Testis (tissue), 3 donors: ENCODE measurements around the gene THEMIS. TPM values are rescaled to one million over a fixed set of nuclear protein-coding genes. Genes with fewer than 3 reads are reported as not detected.
"Not testable (repeated sequence)": the region's sequence is repeated elsewhere in the genome, so short reads cannot be mapped to it uniquely, and the experiment has no call there.

Experiments used
- DNase-seq: peaks from one replicate; pipeline ENCODE4 v3.0.0-alpha.2; 2019
- H3K27ac ChIP-seq, 2 donors: fragments of 200-600 bp; sonication (generic); one replicate each; pipeline ENCODE4 v1.5.1; 2019
- H3K27me3 ChIP-seq: fragments of 200-600 bp; sonication (generic); one replicate; pipeline ENCODE4 v1.5.1; 2019
- H3K36me3 ChIP-seq: fragments of 200-600 bp; sonication (generic); one replicate; pipeline ENCODE4 v1.5.1; 2017; ENCODE audit warnings: low read depth; ENCODE audit errors: missing control alignments
- H3K4me1 ChIP-seq: fragments of 200-600 bp; sonication (generic); one replicate; pipeline ENCODE4 v1.5.1; 2019
- H3K4me3 ChIP-seq, 2 donors: fragments of 200-600 bp; sonication (generic); one replicate each; pipeline ENCODE4 v1.5.1; 2017 to 2019
- H3K9me3 ChIP-seq: fragments of 200-600 bp; sonication (generic); one replicate; pipeline ENCODE4 v1.5.1; 2017
- POLR2A ChIP-seq: fragments of 450-650 bp; IDR thresholded peaks from one replicate; pipeline ENCODE4 v1.6.1; 2017; ENCODE audit warnings: antibody characterized with exemption, mild to moderate bottlenecking, moderate library complexity
- WGBS, 2 donors: methylation state at CpG; one replicate each; pipeline ENCODE4 v1.1.5; 2018; 5-methylcytosine and 5-hydroxymethylcytosine counted together
- intact Hi-C: fragments of 100-400 bp; cut with DNase I; formaldehyde crosslinking; loops from one replicate; pipeline ENCODE4 v1.15.1; 2023; ENCODE audit warnings: low total_unique reads
- polyA plus RNA-seq: library from polyadenylated mRNA; stranded (reverse); fragments of 350-450 nt; fragmentation: Illumina TruSeq; extraction: RNeasy Lipid Tissue Mini Kit (QIAGEN cat#74804); gene quantifications from one replicate; pipeline ENCODE4 v1.2.3, GENCODE V29; 2014; ENCODE audit warnings: low read depth, low replicate concordance; ENCODE audit not compliant: insufficient read depth
- total RNA-seq, 2 donors: library from RNA; depleted of rRNA; stranded (reverse); fragments of >200 nt; gene quantifications; one replicate each; pipeline ENCODE4 v1.2.3, GENCODE V29; 2016
- TF ChIP-seq, protein P1 (sequence below), 3 experiments: fragments of 450-650 bp in 2 of 3; fragments of 200-600 bp in 1 of 3; sonication (generic) in 1 of 3; IDR thresholded peaks; one replicate each; pipeline ENCODE4 v1.5.1; 2016 to 2019; ENCODE audit warnings: antibody characterized with exemption in 3 of 3, mild to moderate bottlenecking in 2 of 3, moderate library complexity in 1 of 3

THEMIS gene
- total and polyA plus RNA-seq, 3 donors from 2014 or later: 0.36 to 2.1 (median 0.62) TPM

DNA sequence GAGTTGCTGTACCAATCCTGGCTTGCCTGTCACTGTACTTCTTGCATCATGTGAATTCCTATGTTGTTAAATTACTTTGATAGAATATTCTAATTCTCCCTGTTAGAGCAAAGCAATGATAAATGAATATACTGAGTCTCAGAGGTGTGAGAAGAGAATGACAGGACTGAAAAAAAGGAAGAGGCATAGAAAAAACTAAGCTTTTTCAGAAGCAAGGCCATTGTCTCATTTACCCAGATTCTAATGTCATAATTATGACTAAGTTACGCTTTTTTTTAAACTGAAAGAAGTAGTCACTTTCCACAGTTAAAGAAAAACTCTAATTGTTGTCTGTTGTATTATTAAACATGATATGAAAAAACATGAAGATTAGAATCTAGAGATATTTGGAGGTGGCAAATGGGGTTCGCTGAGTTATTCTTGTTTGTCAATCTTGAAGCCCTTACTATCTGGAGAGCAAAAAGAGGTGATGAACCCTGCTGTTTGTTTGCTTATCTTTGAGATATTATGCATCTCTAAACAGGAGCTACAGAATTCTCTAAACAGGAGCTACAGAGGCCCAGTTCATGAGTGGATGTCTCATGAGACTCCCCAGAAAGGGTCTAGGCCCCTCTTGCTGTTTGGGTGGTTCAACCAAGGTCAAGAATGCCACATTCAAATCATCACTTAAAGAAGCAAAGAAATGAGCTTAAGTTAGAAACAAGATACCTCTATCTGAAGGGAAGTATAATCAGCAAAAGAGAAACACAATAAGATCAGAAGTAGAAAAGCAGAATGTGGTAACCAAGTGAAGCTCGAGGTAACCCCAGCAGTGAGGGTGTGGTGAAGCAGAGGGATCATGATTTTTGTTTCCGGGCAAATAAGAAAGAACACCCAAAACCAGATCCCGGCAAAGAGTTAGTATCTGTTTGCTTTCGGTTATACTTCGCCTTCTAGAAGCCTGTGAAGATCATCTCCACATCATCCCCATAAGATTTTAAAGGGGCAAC, 33.3 kb upstream of the THEMIS start:
- Histone ChIP-seq H3K27ac (no peak overlapping the region), H3K36me3 (no peaks in the 10 kb centered on the region), H3K4me3 (no peak overlapping the region), H3K27me3 (no peaks in the 10 kb centered on the region), H3K4me1 (no peaks in the 10 kb centered on the region), H3K9me3 (no peaks in the 10 kb centered on the region)
- DNase-seq: no peak
- TF ChIP-seq, protein P1, sequence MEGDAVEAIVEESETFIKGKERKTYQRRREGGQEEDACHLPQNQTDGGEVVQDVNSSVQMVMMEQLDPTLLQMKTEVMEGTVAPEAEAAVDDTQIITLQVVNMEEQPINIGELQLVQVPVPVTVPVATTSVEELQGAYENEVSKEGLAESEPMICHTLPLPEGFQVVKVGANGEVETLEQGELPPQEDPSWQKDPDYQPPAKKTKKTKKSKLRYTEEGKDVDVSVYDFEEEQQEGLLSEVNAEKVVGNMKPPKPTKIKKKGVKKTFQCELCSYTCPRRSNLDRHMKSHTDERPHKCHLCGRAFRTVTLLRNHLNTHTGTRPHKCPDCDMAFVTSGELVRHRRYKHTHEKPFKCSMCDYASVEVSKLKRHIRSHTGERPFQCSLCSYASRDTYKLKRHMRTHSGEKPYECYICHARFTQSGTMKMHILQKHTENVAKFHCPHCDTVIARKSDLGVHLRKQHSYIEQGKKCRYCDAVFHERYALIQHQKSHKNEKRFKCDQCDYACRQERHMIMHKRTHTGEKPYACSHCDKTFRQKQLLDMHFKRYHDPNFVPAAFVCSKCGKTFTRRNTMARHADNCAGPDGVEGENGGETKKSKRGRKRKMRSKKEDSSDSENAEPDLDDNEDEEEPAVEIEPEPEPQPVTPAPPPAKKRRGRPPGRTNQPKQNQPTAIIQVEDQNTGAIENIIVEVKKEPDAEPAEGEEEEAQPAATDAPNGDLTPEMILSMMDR (IDR thresholded peaks at IDR 0.05): no peak
- no peak for TF ChIP-seq POLR2A
- intact Hi-C loops: no loop called here
- WGBS, 2 donors: 92% methylated on average over 7 of the region's 7 CpGs

DNA sequence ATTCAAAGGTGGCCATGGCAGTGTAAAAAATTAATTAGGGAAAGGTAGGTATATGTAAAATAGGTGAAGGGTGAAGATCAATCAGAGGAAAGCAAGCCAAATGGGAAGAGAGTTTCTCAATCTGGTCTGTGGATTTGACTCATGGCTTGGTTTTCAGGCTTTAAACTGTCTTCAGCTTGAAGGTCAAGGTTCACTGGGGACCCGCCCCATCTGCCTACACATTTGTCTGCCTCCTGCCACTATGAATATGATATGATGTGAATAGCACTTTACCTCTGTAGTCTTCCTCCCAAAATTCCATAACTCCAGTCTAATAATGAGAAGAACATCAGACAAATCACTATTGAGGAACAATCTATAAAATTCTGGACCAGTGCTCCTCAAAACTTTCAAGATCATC, 32.3 kb upstream of the THEMIS start:
- no peak overlapping the region for H3K27ac ChIP-seq
- intact Hi-C loops: no loop called here
- DNase-seq: no peak
- no peaks in the 10 kb centered on the region for H3K36me3 ChIP-seq
- TF ChIP-seq, protein P1 (IDR thresholded peaks at IDR 0.05): no peak
- TF ChIP-seq POLR2A: no peak
- H3K4me1 ChIP-seq: no peaks in the 10 kb centered on the region
- H3K27me3 ChIP-seq: no peaks in the 10 kb centered on the region
- H3K9me3 ChIP-seq: no peaks in the 10 kb centered on the region
- WGBS, 2 donors: 81 to 100% methylated on average over 1 of the region's 1 CpG
- H3K4me3 ChIP-seq: no peak overlapping the region

DNA sequence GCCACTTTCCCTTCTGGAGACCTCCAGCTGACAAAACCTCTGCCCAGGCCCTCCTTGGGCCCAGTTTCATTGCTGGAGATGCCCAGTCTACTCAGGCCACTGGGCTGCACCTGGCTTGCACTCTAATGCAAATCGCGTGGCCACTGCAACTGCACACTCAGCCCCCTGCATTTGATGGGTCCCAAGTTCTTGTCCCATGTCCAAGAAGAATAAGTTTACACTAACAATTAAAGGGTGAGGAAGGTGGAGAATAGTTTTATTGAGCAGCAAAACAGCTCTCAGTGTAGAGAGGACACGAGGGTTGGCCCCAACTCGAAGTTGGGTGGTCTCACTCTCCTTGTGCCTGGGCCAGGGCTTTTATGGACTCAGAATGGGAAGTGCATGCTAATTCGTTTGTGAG, 31.9 kb upstream of the THEMIS start:
- WGBS, 2 donors: 79 to 94% methylated on average over 5 of the region's 5 CpGs
- Histone ChIP-seq H3K9me3 (no peaks in the 10 kb centered on the region), H3K36me3 (no peaks in the 10 kb centered on the region), H3K4me3 (no peak overlapping the region), H3K27me3 (no peaks in the 10 kb centered on the region), H3K4me1 (no peaks in the 10 kb centered on the region), H3K27ac (no peak overlapping the region)
- TF ChIP-seq, protein P1 (IDR thresholded peaks at IDR 0.05): no peak
- TF ChIP-seq POLR2A: no peak
- no peak for DNase-seq
- intact Hi-C loops: no loop called here

DNA sequence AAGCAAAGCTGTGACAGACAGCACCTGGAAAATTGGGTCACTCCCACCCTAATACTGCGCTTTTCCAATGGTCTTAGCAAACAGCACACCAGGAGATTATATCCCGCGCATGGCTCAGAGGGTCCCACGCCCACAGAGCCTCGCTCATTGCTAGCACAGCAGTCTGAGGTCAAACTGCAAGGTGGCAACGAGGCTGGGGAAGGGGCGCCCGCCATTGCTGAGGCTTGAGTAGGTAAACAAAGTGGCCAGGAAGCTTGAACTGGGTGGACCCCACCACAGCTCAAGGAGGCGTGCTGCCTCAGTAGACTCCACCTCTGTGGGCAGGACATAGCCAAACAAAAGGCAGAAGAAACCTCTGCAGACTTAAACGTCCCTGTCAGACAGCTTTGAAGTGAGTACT, 25.6 kb upstream of the THEMIS start:
- H3K4me3 ChIP-seq, DNase-seq, H3K4me1 ChIP-seq, H3K27me3 ChIP-seq, intact Hi-C loops, H3K9me3 ChIP-seq, H3K27ac ChIP-seq, H3K36me3 ChIP-seq: not testable (repeated sequence)
- WGBS, 2 donors: 88 to 93% methylated on average over 10 of the region's 10 CpGs

DNA sequence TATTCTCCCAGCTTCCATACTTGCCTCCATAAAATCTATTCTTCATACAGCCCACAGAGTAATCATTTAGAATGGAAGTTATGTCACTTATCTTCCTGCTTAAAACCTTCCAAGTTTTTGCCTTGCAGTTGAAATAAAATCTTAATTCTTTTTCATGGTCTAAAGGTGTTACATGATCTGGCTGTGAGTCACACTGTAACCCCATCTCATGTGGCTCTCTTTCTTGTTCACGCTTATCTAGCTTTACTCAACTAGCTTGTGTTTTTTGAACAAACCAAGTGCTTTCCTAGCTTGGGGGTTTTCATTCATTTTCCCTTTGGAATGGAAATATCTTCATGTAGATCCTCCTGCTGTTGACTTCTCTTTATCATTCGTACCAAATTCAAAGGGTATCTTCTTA, 23.6 kb upstream of the THEMIS start:
- TF ChIP-seq, protein P1 (IDR thresholded peaks at IDR 0.05): no peak
- no peak for TF ChIP-seq POLR2A
- Histone ChIP-seq H3K9me3 (no peaks in the 10 kb centered on the region), H3K27me3 (no peaks in the 10 kb centered on the region), H3K27ac (no peak overlapping the region), H3K4me1 (no peaks in the 10 kb centered on the region), H3K36me3 (no peaks in the 10 kb centered on the region), H3K4me3 (no peak overlapping the region)
- no peak for DNase-seq
- 80 to 83% methylated on average over 2 of the region's 2 CpGs for WGBS, 2 donors
- intact Hi-C loops: no loop called here
